Cerebellar nuclear complex (tissue), 1 donor: Measurements from ENCODE around the gene ANKRD28.
"Not testable (repeated sequence)": the region's sequence is repeated elsewhere in the genome, so short reads cannot be mapped to it uniquely, and the experiment has no call there.

Experiments used
- DNase-seq, 2 experiments: peaks; one replicate each; lab custom pipeline; 2025; lab: John Stamatoyannopoulos, UW

The ANKRD28 gene

DNA sequence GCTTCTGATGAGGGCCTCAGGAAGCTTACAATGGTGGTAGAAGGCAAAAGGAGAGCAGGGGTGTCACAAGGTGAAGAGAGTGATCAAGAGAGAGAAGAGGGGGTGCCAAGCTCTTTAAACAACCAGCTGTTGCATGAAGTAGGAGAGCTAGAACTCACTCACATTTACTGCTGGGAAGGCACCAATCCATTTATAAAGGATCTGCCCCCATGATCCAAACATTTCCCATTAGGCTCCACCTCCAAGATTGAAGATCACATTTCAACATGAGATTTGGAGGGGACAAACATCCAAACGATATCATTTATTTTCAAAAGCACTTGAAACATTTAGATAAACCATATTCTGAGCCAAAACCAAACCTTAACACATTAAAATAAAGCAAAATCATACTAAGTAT lies 26.3 kb downstream of the ANKRD28 start:
- no peak for DNase-seq

GRCh38 chr3:15769256-15769915 lies 28.4 kb downstream of the ANKRD28 start:
- no peak for DNase-seq

DNA sequence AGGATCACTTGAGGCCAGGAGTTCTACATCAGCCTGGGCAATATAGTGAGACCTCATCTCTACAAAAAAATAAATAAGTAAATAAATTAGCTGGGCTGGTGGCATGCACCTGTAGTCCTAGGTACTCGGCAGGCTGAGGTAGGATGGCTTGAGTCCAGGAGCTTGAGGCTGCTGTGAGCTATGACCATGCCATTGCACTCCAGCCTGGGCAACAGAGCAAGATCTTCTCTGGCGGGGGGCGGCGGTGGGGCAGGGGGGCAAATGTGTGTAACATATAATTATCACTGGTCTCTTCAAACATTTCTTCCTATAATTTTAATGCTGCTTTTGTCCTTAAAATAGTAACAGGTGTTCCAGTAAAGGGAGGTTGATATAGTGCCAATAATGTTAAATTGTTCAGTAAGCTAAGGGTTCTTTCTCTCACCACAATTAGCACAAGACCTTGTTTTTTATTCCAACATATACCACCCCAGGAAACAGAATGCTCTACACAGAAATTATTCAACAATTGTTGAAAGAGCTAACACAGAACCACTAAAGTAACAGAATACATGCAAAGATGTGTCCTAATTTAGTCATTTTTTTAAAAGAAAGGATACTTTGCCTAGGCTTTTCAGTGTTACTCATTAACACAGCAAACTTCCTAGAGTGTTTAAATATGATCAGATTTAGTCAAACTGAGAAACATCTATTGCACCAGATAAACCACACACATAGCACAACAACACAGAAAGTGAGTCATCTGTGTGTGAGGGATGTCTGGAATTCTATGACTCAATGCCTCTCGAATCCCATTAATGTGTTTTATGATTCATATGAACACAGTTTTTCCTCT lies 29.1 kb downstream of the ANKRD28 start:
- no peak for DNase-seq

GRCh38 chr3:15766406-15766805 lies 31.4 kb downstream of the ANKRD28 start:
- DNase-seq = no peak

GRCh38 chr3:15758295-15758694 lies 39.5 kb downstream of the ANKRD28 start:
- no peak for DNase-seq

- DNase-seq = no peak
Observed at GRCh38 chr3:15757824-15758223, 40.0 kb downstream of the ANKRD28 start.

DNA sequence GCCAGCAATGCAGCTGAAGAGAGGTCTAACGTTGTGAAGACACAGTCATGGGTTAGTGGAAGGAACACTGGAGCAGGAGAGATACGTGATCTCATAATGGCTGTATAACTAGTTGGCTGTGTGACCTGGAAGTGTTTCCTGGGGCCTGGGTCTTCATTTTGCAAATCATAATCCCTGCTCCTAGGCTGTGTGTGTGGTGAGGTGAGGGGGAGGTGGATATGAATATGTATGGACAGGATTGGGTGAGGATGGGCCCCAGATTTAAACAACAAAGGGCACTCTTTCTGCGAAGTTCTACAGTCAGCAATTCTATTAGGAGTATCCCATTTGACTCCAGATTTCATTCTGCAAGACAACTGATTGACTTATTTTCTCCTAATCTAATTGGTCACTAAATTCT lies 41.3 kb downstream of the ANKRD28 start:
- DNase-seq = no peak

DNA sequence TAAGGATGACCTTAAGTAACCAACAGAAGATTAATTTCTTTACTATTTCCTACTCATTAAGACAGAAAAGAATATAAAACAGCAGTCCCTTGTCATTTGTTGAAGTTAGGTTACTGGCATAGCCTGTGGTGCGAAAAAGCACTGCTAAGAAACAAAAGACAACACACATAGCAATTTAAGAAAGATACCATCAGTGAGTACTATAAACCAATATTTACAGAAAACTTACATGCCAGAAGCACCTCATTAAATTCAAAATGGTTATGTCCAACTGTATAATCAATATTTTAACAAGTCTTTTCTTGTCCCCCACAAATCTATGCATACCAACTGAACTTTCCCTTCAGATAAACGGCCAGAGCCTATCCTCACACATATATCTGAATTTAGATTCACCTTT lies 42.0 kb downstream of the ANKRD28 start:
- DNase-seq = no peak

- DNase-seq = no peak
Observed at GRCh38 chr3:15755181-15755580, 42.6 kb downstream of the ANKRD28 start.

- DNase-seq = no peak
Observed at GRCh38 chr3:15754047-15754446, 43.7 kb downstream of the ANKRD28 start.

DNA sequence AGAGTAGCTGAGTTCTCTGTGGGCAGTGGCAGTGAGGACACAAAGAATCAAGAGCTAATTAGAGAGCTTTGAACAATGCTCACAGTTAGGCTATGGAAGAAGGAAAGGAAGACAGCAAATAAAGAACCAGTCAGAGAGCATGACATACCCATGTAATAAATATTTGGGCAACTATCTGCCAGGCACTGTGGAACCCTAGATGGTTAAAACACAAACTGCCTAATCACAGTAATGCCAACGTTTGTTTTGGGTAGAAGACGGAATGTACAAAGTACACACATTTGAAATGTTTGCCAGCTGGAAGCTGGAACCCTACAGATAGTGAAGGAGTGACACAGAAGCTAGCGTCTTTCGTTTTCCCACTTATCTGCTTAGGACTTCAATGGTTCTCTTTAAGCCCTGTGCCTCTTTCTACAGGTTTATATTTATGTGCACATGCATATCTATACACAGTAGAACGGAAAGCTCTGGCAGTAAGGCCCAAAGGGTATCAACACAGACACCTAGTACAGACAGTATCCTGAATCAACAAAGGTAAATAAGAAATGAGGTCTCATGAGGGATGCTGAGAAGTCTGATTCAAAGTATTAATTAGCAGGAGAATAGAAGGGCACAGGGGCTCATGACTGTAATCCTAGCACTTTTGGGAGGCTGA lies 44.6 kb downstream of the ANKRD28 start:
- DNase-seq = no peak

DNA sequence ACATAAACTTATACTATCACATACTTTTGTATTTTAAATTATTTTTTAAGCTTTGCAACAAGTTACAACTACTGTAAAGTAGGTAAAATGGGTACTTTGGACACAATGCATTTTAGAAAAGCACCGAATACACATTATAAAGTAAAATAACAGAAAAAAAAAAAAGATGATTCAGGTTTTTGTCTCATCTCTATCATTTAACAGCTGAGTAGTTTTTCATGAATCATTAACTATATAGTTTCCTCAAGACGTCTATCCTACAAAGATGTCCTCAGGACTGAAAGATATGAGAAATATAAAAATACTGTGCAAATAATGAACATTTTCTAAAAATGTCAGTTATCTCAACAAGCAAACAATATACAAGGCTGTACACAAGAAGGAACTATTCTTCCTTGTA lies 46.9 kb downstream of the ANKRD28 start:
- no peak for DNase-seq

GRCh38 chr3:15750143-15750542 lies 47.6 kb downstream of the ANKRD28 start:
- DNase-seq = no peak

- not testable (repeated sequence) for DNase-seq
Observed at GRCh38 chr3:15745896-15746295, 51.9 kb downstream of the ANKRD28 start.

DNA sequence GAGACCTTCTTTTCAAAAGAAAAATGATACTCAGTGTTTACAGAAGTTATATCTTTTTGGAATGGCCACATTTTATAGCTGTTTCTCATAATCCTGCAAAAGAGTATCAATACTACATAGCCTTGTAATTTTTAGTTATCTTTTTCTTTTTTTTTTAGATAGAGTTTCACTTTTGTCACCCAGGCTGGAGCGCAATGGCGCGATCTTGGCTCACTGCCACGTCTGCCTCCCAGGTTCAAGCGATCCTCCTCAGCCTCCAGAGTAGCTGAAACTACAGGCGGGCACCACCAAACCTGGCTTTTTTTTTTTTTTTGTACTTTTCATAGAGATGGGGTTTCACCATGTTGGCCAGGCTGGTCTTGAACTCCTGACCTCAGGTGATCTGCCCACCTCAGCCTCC lies 53.6 kb downstream of the ANKRD28 start:
- no peak for DNase-seq

- no peak for DNase-seq
Observed at GRCh38 chr3:15743587-15744009, 54.2 kb downstream of the ANKRD28 start.

GRCh38 chr3:15742236-15742635 lies 55.5 kb downstream of the ANKRD28 start:
- DNase-seq = not testable (repeated sequence)

DNA sequence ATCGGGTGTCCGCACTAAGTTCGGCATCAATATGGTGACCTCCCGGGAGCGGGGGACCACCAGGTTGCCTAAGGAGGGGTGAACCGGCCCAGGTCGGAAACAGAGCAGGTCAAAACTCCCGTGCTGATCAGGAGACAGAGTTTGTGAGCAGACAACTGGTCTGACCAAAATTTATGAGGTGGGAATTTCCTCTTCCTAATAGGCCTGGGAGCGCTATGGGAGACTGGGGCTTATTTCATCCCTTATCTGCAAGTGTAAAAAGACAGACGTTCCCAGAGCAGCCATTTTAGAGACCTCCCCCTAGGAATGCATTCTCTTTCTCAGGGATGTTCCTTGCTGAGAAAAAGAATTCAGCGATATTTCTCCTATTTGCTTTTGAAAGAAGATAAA lies 59.2 kb downstream of the ANKRD28 start:
- not testable (repeated sequence) for DNase-seq

DNA sequence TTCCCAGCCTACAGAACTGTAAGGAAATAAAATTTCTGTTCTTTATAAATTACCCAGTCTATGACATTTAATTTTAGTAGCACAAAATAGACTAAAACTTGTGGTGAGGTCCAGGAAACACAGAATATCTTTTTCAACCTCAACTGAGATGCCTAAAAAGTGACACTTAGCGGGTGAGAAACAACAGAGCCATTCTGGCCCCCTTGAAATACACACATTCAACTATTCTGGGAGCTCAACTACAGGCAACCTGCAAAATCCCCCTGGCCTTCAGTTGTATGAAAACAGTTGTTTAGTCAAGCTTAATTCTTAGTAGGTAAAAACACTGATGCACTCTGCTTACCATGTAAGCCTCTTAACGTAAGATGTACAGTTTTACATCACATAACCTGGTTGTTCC lies 66.8 kb downstream of the ANKRD28 start:
- no peak for DNase-seq

DNA sequence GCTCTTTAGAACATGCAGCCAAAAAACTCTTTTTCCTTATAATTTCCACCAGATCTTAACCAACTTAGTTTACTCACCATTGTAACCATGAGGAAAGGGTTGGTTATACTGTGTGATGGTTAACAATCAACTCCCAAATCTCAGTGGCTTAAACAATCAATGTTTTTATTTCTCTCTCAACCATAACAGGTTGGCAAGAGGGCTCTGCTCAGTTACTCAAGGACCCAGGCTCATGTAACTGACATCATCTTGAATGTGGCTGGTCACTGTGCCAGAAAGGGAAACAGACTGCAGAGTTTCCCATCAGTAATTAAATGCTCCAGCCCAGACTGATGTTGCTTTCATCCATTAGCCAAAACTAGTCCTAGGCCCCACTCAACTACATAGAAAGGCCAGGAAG lies 69.0 kb downstream of the ANKRD28 start:
- no peak for DNase-seq

GRCh38 chr3:15726881-15727280 lies 70.9 kb downstream of the ANKRD28 start:
- no peak for DNase-seq

DNA sequence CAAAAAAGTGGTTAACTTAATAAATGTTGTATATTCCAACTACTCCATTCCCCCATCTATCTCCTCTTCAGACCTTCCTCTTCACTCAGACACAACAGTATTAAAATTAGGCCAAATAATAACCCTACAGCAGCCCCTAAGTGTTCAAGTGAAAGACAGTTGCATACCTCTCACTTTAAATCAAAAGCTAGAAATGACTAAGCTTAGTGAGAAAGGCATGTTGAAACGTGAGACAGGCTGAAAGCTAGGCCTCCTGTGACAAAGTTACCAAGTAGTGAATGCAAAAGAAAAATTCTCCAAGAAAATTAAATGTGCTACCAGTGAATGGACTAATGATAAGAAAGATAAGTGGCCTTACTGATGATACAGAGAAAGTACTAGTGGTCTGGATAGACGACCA lies 71.7 kb downstream of the ANKRD28 start:
- DNase-seq = no peak

DNA sequence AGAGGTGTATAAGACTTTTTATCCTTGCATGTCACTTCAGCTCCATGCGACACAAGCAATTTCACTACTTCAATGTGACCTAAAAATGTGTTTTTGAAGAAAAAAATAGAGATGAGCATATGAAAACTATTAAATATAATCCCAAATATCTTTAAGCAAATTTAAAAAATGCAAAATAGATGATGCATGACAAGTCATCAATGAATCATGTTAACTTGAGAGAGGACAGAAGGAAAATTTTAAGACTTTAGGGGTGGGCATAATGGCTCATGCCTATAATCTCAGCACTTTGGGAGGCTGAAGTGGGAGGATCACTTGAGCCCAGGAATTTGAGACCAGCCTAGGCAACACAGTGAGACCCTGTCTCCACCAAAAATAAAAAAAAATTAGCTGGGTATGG lies 73.3 kb downstream of the ANKRD28 start:
- no peak for DNase-seq
